Measurements from ENCODE around the gene PCNX3. TPM values are rescaled to one million over a fixed set of nuclear protein-coding genes. Genes with fewer than 3 reads are reported as not detected.

The PCNX3 gene
- total and polyA plus RNA-seq, 2 of the 13 experiments (the other 11 are each of a cell fraction or from before 2014, with no cell fraction given): 16.2 to 23.0 TPM

- TF ChIP-seq ZNF350 (CRISPR knock-in tag; IDR thresholded peaks at IDR 0.05; ENCODE audit: borderline replicate concordance, low read depth): no peak
- TF ChIP-seq ZEB1 (IDR thresholded peaks at IDR 0.05; ENCODE audit: insufficient replicate concordance, low read depth): no peak
- no peak for TF ChIP-seq FOXO4 (CRISPR knock-in tag; conservative IDR thresholded peaks at IDR 0.05)
- TF ChIP-seq ZC3H4 (CRISPR knock-in tag; IDR thresholded peaks at IDR 0.05; ENCODE audit: borderline replicate concordance): no peak
- TF ChIP-seq GATAD2A (CRISPR knock-in tag; IDR thresholded peaks at IDR 0.05): no peak
- TF ChIP-seq, protein P1, sequence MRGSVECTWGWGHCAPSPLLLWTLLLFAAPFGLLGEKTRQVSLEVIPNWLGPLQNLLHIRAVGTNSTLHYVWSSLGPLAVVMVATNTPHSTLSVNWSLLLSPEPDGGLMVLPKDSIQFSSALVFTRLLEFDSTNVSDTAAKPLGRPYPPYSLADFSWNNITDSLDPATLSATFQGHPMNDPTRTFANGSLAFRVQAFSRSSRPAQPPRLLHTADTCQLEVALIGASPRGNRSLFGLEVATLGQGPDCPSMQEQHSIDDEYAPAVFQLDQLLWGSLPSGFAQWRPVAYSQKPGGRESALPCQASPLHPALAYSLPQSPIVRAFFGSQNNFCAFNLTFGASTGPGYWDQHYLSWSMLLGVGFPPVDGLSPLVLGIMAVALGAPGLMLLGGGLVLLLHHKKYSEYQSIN (CRISPR knock-in tag; IDR thresholded peaks at IDR 0.05; ENCODE audit: borderline replicate concordance): no peak
- peak; percentile 89 for TF ChIP-seq KDM2A (CRISPR knock-in tag; IDR thresholded peaks at IDR 0.05; ENCODE audit: borderline replicate concordance, low read depth)
- peak; percentile 63 for TF ChIP-seq RAD21 (CRISPR knock-in tag; IDR thresholded peaks at IDR 0.05)
- TF ChIP-seq, protein P2, sequence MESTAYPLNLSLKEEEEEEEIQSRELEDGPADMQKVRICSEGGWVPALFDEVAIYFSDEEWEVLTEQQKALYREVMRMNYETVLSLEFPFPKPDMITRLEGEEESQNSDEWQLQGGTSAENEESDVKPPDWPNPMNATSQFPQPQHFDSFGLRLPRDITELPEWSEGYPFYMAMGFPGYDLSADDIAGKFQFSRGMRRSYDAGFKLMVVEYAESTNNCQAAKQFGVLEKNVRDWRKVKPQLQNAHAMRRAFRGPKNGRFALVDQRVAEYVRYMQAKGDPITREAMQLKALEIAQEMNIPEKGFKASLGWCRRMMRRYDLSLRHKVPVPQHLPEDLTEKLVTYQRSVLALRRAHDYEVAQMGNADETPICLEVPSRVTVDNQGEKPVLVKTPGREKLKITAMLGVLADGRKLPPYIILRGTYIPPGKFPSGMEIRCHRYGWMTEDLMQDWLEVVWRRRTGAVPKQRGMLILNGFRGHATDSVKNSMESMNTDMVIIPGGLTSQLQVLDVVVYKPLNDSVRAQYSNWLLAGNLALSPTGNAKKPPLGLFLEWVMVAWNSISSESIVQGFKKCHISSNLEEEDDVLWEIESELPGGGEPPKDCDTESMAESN (CRISPR knock-in tag; conservative IDR thresholded peaks at IDR 0.05): peak; percentile 61; the same call in 1 of the 2 replicates
- TF ChIP-seq GABPB1 (CRISPR knock-in tag; IDR thresholded peaks at IDR 0.05): peak; percentile 66
- TF ChIP-seq PHB2 (IDR thresholded peaks at IDR 0.05; ENCODE audit: partially characterized antibody): no peak
- TF ChIP-seq SMAD9 (CRISPR knock-in tag; IDR thresholded peaks at IDR 0.05): no peak
- TF ChIP-seq, protein P3, sequence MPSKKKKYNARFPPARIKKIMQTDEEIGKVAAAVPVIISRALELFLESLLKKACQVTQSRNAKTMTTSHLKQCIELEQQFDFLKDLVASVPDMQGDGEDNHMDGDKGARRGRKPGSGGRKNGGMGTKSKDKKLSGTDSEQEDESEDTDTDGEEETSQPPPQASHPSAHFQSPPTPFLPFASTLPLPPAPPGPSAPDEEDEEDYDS (CRISPR knock-in tag; IDR thresholded peaks at IDR 0.05): no peak
- no peak for TF ChIP-seq ZNF75D (CRISPR knock-in tag; IDR thresholded peaks at IDR 0.05; ENCODE audit: borderline replicate concordance)
- no peak for TF ChIP-seq BRD4 (CRISPR knock-in tag; IDR thresholded peaks at IDR 0.05)
- TF ChIP-seq SOX5 (CRISPR knock-in tag; IDR thresholded peaks at IDR 0.05; ENCODE audit: borderline replicate concordance): peak; percentile 14; the same call in 1 of the 2 replicates
- TF ChIP-seq, protein P4, sequence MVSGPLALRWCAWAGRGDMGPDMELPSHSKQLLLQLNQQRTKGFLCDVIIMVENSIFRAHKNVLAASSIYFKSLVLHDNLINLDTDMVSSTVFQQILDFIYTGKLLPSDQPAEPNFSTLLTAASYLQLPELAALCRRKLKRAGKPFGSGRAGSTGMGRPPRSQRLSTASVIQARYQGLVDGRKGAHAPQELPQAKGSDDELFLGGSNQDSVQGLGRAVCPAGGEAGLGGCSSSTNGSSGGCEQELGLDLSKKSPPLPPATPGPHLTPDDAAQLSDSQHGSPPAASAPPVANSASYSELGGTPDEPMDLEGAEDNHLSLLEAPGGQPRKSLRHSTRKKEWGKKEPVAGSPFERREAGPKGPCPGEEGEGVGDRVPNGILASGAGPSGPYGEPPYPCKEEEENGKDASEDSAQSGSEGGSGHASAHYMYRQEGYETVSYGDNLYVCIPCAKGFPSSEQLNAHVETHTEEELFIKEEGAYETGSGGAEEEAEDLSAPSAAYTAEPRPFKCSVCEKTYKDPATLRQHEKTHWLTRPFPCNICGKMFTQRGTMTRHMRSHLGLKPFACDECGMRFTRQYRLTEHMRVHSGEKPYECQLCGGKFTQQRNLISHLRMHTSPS (CRISPR knock-in tag; IDR thresholded peaks at IDR 0.05; ENCODE audit: low read depth): no peak
- peak; percentile 15; the same call in 1 of the 2 replicates for TF ChIP-seq ATF7-NPFF (CRISPR knock-in tag; IDR thresholded peaks at IDR 0.05; ENCODE audit: low read depth)
- no peak for TF ChIP-seq SOX6 (IDR thresholded peaks at IDR 0.05)
- TF ChIP-seq SOX6 (CRISPR knock-in tag; IDR thresholded peaks at IDR 0.05): 0 out of 2 replicates have a peak, but pooled peaks have one; percentile 4
- TF ChIP-seq ZNF605 (CRISPR knock-in tag; IDR thresholded peaks at IDR 0.05): peak; percentile 18; the same call in 1 of the 2 replicates
- TF ChIP-seq, protein P5, sequence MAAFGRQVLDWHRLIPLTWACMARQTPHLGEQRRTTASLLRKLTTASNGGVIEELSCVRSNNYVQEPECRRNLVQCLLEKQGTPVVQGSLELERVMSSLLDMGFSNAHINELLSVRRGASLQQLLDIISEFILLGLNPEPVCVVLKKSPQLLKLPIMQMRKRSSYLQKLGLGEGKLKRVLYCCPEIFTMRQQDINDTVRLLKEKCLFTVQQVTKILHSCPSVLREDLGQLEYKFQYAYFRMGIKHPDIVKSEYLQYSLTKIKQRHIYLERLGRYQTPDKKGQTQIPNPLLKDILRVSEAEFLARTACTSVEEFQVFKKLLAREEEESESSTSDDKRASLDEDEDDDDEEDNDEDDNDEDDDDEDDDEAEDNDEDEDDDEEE (CRISPR knock-in tag; IDR thresholded peaks at IDR 0.05): peak; percentile 10; the same call in 1 of the 2 replicates
- TF ChIP-seq ZNF138 (CRISPR knock-in tag; IDR thresholded peaks at IDR 0.05; ENCODE audit: low read depth): no peak
Observed at GRCh38 chr11:65637794-65638419, 22.3 kb downstream of the PCNX3 start, which contains the start of gene SIPA1 (continued).
